PC-3 (cell line): ENCODE results near the gene MRPL21. TPM values are rescaled to one million over a fixed set of nuclear protein-coding genes. Genes with fewer than 3 reads are reported as not detected.

ENCODE experiments used
- ATAC-seq: fragments of 200-7000 bp; cut with Tn5 transposase; 2 replicates; pipeline ENCODE4 v1.9.1; 2020; ENCODE audit warnings: mild to moderate bottlenecking, moderate library complexity
- BruUV-seq: library from RNA; stranded (reverse); fragments of 400-500 nt; replicated peaks from 2 replicates; lab custom pipeline; 2021; lab: Mats Ljungman, UMichigan
- CTCF ChIA-PET: fragments of 300-600 bp; sonication (Branson Sonifier 250); formaldehyde crosslinking; loops from one replicate; lab custom pipeline; 2022; ENCODE audit warnings: antibody characterized with exemption; lab: Charles Lee
- POLR2A ChIA-PET: fragments of 300-600 bp; sonication (Branson Sonifier 250); formaldehyde crosslinking; loops from one replicate; lab custom pipeline; 2022; ENCODE audit warnings: antibody characterized with exemption; ENCODE audit not compliant: unreplicated experiment; lab: Charles Lee
- DNase-seq: peaks from one replicate; pipeline ENCODE4 v3.0.0-alpha.2; 2015
- H2AFZ ChIP-seq: fragments of 300-600 bp; sonication (generic); 2 replicates; pipeline ENCODE4 v1.6.0; 2016; ENCODE audit warnings: antibody characterized with exemption, low read length
- H3F3A ChIP-seq: fragments of 300-600 bp; sonication (generic); one replicate; pipeline ENCODE4 v1.6.0; 2017; ENCODE audit warnings: antibody characterized with exemption, low read length, control low read depth, mild to moderate bottlenecking; ENCODE audit not compliant: unreplicated experiment
- H3K27ac ChIP-seq: fragments of 300-600 bp; sonication (generic); 2 replicates; pipeline ENCODE4 v1.5.1; 2016; ENCODE audit warnings: mild to moderate bottlenecking, low read length
- H3K27me3 ChIP-seq: fragments of 300-600 bp; sonication (generic); 2 replicates; pipeline ENCODE4 v1.6.1; 2016; ENCODE audit warnings: low read length, mixed read lengths
- H3K36me3 ChIP-seq: fragments of 300-600 bp; sonication (generic); 2 replicates; pipeline ENCODE4 v1.6.1; 2016; ENCODE audit warnings: low read depth, mixed run types, low read length, mixed read lengths
- H3K4me1 ChIP-seq: fragments of 300-600 bp; sonication (generic); 2 replicates; pipeline ENCODE4 v1.5.1; 2016; ENCODE audit warnings: low read length; ENCODE audit not compliant: insufficient read depth
- H3K4me2 ChIP-seq: fragments of 300-600 bp; sonication (generic); 2 replicates; pipeline ENCODE4 v1.6.0; 2016; ENCODE audit warnings: low read length
- H3K4me3 ChIP-seq: fragments of 300-600 bp; sonication (generic); 2 replicates; pipeline ENCODE4 v1.5.1; 2016; ENCODE audit warnings: mild to moderate bottlenecking, low read length, mixed read lengths
- H3K79me2 ChIP-seq: fragments of 300-600 bp; sonication (generic); 2 replicates; pipeline ENCODE4 v1.6.1; 2017; ENCODE audit warnings: low read length, mixed read lengths
- H3K9ac ChIP-seq: fragments of 300-600 bp; sonication (generic); 2 replicates; pipeline ENCODE4 v1.6.0; 2016; ENCODE audit warnings: mild to moderate bottlenecking, low read length
- H3K9me2 ChIP-seq: fragments of 300-600 bp; sonication (generic); replicated peaks from 2 replicates; pipeline ENCODE4 v1.6.1; 2016; ENCODE audit warnings: mixed run types, low read length, mixed read lengths
- H3K9me3 ChIP-seq: fragments of 300-600 bp; sonication (generic); 2 replicates; pipeline ENCODE4 v1.6.1; 2016; ENCODE audit warnings: low read length, mixed read lengths
- H4K20me1 ChIP-seq: fragments of 300-600 bp; sonication (generic); 2 replicates; pipeline ENCODE4 v1.6.1; 2016; ENCODE audit warnings: low read length, mixed read lengths
- EZH2 ChIP-seq: fragments of 300-600 bp; sonication (generic); IDR thresholded peaks from one replicate; pipeline ENCODE4 v1.6.1; 2017; ENCODE audit warnings: antibody characterized with exemption, mild to moderate bottlenecking, low read length; ENCODE audit not compliant: unreplicated experiment
- EZH2phosphoT487 ChIP-seq: fragments of 300-600 bp; sonication (generic); IDR thresholded peaks from 2 replicates; pipeline ENCODE4 v1.6.1; 2018; ENCODE audit warnings: mild to moderate bottlenecking, antibody characterized with exemption, low read length, borderline replicate concordance
- intact Hi-C: fragments of 100-400 bp; cut with micrococcal nuclease; formaldehyde crosslinking; loops from 2 replicates; pipeline ENCODE4 v1.9.0; 2023
- total RNA-seq: library from RNA; depleted of rRNA; stranded (reverse); fragments of >200 nt; gene quantifications from 2 replicates; pipeline ENCODE4 v1.2.3, GENCODE V29; 2014
- TF ChIP-seq, protein P1 (sequence below): fragments of 300-600 bp; sonication (generic); conservative IDR thresholded peaks from 2 replicates; pipeline ENCODE4 v1.5.1; 2017; ENCODE audit warnings: antibody characterized with exemption, low read depth, mild to moderate bottlenecking, low read length

Gene MRPL21
- total RNA-seq, 1 experiment from 2014 or later: 230 TPM

DNA sequence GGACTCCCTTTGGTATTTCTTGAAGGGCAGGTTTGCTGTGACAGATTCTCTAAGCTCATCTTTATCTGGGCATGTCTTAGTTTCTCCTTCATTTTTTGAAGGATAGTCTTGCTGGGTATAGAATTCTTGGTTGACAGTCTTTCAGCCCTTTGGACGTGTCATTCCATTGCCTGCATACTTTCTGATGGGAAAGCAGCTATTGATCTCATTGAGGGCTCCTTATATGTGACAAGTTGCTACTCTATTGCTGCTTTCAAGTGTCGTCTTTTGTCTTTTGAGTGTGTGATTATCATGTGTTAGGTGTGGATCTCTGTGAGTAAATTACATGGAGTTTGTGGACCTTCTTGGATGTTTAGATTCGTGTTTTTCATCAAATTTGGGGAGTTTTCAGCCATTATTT, 22.0 kb upstream of the MRPL21 start:
- H3K79me2 ChIP-seq: no peaks in the 10 kb centered on the region
- H3K36me3 ChIP-seq: peaks cover 61% of the 10 kb centered on the region
- ChIA-PET POLR2A (interaction anchor here (0.7 kb wide), 1 partner anchor 123 kb away, joined by 6 read pairs; no protein-coding TSS in a partner anchor), CTCF (no interaction called here)
- H3K9me2 ChIP-seq: no peaks in the 10 kb centered on the region
- no peak overlapping the region for H3K9ac ChIP-seq
- H3K27me3 ChIP-seq: no peaks in the 10 kb centered on the region
- H3K4me1 ChIP-seq: no peaks in the 10 kb centered on the region
- BruUV-seq: no TSS peak
- H3K4me3 ChIP-seq: no peak overlapping the region
- TF ChIP-seq EZH2phosphoT487 (no peak), EZH2 (no peak)
- TF ChIP-seq, protein P1, sequence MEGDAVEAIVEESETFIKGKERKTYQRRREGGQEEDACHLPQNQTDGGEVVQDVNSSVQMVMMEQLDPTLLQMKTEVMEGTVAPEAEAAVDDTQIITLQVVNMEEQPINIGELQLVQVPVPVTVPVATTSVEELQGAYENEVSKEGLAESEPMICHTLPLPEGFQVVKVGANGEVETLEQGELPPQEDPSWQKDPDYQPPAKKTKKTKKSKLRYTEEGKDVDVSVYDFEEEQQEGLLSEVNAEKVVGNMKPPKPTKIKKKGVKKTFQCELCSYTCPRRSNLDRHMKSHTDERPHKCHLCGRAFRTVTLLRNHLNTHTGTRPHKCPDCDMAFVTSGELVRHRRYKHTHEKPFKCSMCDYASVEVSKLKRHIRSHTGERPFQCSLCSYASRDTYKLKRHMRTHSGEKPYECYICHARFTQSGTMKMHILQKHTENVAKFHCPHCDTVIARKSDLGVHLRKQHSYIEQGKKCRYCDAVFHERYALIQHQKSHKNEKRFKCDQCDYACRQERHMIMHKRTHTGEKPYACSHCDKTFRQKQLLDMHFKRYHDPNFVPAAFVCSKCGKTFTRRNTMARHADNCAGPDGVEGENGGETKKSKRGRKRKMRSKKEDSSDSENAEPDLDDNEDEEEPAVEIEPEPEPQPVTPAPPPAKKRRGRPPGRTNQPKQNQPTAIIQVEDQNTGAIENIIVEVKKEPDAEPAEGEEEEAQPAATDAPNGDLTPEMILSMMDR: no peak
- intact Hi-C loops: no loop called here
- H2AFZ ChIP-seq: no peak overlapping the region
- H4K20me1 ChIP-seq: no peaks in the 10 kb centered on the region
- H3K4me2 ChIP-seq: no peak overlapping the region
- DNase-seq (no peak), ATAC-seq (no peak)
- peaks cover 15% of the 10 kb centered on the region for H3K9me3 ChIP-seq
- no peaks in the 10 kb centered on the region for H3F3A ChIP-seq
- H3K27ac ChIP-seq: no peak overlapping the region

DNA sequence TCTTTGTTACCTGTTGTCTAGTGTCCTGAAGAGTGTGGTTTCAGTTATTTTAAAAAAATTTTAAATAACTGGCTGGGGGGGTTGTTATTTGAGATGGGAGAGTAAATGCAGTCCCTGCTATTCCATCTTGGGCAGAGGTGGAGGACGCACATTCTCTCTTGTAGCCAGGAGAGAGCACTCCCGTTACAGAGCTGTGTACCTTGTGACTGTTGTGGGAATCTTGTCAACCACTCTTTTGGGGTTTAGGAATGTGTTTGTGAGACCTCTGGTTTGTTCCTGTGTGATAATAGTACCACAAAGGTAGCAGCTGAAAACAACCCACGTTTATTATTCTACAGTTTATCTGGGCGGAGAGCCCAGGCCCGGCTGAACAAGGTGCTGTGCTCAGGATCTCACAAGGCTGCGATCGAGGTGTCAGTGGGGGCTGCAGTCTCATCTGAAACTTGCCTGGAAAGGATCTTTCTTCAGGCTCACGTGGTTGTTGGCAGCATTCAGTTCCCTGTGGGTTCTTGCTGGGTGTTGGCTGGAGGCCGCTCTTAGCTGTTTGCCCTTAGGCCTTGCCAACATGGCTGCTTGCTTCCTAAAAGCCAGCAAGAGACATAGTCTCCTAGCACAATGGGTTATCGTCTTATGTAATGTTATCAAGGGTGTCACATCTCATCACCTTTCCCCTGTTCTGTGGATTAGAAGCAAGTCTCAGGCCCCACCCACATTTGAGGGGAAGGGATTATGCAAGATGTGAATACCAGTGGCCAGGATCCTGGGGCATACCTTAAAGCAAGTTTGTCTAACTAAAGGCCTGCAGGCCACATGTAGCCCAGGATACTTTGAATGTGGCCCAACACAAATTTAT, 20.7 kb upstream of the MRPL21 start:
- ATAC-seq (no peak), DNase-seq (no peak)
- H4K20me1 ChIP-seq: no peaks in the 10 kb centered on the region
- no peaks in the 10 kb centered on the region for H3F3A ChIP-seq
- peaks cover 15% of the 10 kb centered on the region for H3K9me3 ChIP-seq
- H3K9ac ChIP-seq: no peak overlapping the region
- no peak overlapping the region for H2AFZ ChIP-seq
- intact Hi-C loops: no loop called here
- ChIA-PET CTCF (no interaction called here), POLR2A (no interaction called here)
- TF ChIP-seq EZH2phosphoT487 (no peak), EZH2 (no peak)
- TF ChIP-seq, protein P1: no peak
- H3K79me2 ChIP-seq: no peaks in the 10 kb centered on the region
- H3K9me2 ChIP-seq: no peaks in the 10 kb centered on the region
- peaks cover 64% of the 10 kb centered on the region for H3K36me3 ChIP-seq
- H3K4me3 ChIP-seq: no peak overlapping the region
- no peaks in the 10 kb centered on the region for H3K27me3 ChIP-seq
- no peak overlapping the region for H3K4me2 ChIP-seq
- H3K27ac ChIP-seq: no peak overlapping the region
- no TSS peak for BruUV-seq
- H3K4me1 ChIP-seq: no peaks in the 10 kb centered on the region

DNA sequence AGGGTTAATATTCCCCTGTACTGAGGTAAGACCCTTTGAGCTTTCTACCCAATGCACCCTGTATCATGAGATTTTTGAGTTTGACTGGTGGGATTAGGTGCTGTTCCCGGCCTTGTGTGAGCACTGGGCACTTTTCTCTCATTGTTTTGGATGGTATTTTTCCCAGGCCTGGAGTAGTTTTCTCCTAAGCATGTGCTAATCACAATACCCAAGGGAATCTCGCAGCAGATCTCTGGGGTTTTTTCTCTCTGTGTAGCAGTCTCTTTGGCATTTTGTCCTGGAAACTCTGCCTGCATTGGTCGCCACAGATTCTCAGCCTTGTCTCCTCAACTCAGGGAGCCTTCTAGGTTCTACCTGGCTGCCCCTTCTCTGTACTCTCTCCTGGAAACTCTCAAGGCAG, 20.0 kb upstream of the MRPL21 start:
- no peak for DNase-seq
- ChIA-PET POLR2A (no interaction called here), CTCF (no interaction called here)
- intact Hi-C loops: no loop called here
- Histone ChIP-seq H3K79me2 (no peaks in the 10 kb centered on the region), H3K27me3 (no peaks in the 10 kb centered on the region), H3F3A (no peaks in the 10 kb centered on the region), H3K9ac (no peak overlapping the region), H3K9me3 (peaks cover 15% of the 10 kb centered on the region), H3K4me1 (no peaks in the 10 kb centered on the region), H3K36me3 (peaks cover 59% of the 10 kb centered on the region), H4K20me1 (no peaks in the 10 kb centered on the region), H3K4me3 (no peak overlapping the region), H3K27ac (no peak overlapping the region), H3K4me2 (no peak overlapping the region), H3K9me2 (no peaks in the 10 kb centered on the region), H2AFZ (no peak overlapping the region)
- ATAC-seq: no peak
- no TSS peak for BruUV-seq
- TF ChIP-seq EZH2phosphoT487 (no peak), EZH2 (no peak)
- TF ChIP-seq, protein P1: no peak
